RPMI8226 (cell line): ENCODE results near the gene RNF168.
"Not testable (repeated sequence)": the region's sequence is repeated elsewhere in the genome, so short reads cannot be mapped to it uniquely, and the experiment has no call there.

ENCODE experiments used
- DNase-seq: peaks from one replicate; pipeline ENCODE4 v3.0.0-alpha.2; 2015

RNF168 gene

DNA sequence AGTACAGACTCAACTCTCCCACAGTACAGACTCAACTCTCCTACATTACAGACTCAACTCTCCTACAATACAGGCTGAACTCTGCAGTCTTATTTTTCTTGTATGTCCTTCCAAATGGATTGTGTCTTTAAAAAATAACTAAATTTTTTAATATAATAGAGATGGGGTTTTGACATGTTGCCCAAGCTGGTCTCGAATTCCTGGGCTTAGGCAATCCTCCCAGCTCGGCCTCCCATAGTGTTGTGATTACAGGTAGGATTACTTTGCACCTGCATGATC lies 40.2 kb downstream of the RNF168 start:
- no peak for DNase-seq

DNA sequence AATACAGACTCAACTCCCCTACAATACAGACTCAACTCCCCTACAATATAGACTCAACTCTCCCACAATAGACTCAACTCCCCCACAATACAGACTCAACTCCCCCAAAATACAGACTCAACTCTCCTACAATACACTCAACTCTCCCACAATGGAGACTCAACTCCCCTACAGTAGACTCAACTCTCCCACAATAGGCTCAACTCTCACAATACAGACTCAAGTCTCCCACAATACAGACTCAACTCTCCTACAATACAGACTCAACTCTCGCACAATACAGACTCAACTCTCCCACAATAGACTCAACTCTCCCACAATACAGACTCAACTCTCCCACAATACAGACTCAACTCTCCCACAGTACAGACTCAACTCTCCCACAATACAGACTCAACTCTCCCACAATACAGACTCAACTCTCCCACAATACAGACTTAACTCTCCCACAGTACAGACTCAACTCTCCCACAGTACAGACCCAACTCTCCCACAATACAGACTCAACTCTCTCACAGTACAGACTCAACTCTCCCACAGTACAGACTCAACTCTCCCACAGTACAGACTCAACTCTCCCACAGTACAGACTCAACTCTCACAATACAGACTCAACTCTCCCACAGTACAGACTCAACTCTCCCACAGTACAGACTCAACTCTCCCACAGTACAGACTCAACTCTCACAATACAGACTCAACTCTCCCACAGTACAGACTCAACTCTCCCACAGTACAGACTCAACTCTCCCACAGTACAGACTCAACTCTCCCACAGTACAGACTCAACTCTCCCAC lies 40.7 kb downstream of the RNF168 start:
- not testable (repeated sequence) for DNase-seq

DNA sequence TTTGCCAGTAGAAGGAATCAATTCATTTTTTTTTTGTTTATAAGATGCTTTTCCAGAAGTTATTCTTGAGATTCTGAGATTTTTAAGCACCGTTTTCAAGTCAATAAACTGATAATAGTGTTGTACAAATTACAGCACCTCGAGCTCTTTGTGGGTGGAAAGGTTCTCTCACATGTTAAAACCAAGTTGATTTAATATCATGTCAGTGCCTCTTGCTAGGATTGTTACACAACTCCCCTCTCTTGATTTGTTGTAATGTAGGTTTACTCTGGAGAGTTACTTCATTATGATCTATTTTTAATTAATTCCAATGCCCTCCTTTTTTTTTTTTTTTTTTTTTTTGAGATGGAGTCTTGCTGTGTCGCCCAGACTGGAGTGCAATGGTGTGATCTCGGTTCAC lies 45.5 kb downstream of the RNF168 start:
- DNase-seq: no peak

DNA sequence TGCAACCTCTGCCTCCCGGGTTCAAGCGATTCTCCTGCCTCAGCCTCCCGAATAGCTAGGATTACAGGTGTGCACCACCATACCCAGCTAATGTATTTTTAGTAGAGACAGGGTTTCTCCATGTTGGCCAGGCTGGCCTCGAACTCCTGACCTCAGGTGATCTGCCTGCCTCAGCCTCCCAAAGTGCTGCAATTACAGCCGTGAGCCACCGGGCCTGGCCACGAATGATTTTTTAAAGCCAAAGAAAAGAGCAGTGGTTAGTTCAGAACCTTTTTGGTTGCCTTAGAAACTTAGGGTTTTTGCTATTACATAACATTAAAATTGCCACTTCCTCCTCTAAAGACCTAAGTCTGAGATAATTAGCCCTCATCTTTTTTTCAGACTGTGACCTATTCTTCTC lies 46.1 kb downstream of the RNF168 start:
- DNase-seq: not testable (repeated sequence)

DNA sequence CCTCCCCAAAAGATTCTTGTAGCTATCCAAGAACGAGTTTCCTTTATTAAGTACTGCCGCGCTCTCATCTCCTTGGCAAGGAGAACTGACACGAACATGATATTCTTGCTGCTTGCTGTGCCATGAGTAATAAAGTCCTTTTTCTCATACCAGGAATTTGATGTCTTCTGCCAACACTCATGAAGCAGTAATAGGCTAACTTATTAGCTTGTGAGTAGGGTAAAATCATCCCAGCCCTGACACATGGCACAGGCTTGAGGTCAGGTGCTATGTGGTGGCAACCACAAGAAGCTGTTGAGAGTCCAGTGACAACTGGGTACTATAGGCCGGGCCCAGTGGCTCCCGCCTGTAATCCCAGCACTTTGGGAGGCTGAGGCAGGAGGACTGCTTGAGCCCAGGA lies 48.6 kb downstream of the RNF168 start:
- DNase-seq: no peak

DNA sequence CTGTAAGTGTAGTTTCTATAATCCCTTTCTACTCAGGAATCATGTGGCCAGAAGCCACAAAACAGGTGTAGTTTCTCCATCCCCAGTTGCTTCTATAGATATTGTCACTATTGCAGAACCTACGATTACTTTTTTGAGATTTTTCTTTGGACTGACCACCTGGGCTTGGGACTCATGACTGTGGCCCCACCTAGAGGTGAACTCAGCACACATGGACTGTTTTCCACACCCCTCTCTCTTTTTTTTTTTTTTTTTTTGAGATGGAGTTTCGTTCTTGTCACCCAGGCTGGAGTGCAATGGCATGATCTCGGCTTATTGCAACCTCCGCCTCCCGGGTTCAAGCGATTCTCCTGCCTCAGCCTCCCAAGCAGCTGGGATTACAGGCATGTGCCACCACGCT lies 58.2 kb downstream of the RNF168 start:
- not testable (repeated sequence) for DNase-seq

DNA sequence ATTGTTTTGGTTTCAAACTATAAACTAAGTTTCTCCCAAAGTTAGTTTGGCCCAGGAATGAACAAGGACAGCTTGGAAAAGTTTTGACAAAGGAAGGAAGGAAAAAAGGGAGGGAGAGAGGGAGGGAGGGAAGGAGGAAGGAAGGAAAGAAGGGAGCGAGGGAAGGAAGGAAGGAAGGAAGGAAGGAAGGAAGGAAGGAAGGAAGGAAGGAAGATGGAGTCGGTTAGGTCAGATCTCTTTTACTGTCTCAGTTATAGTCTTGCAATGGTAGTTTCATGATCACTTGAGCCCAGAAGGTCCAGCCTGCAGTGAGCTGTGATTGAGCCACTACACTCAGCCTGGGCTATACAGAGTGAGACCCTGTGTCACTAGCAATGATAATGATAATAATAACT lies 59.1 kb downstream of the RNF168 start:
- DNase-seq: no peak

DNA sequence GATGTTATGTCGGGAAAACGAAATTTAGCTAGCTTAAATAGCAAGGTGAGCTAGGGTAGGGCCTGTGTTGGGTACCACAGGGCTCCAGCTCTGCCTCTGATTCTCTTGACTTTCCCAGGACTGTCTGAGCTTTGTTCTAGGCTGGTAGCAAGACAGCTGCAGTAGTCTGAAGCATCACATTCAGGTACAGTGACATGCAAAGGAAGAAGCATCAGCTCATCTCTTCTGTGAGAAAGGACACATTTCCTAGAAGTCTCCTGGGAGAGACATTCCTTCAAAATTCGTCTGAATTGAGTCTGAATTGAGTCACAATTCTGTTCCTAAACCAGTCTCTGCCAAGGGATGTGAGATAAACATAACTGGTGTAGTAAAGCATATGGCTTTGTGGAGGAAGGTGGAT lies 62.9 kb downstream of the RNF168 start:
- no peak for DNase-seq

DNA sequence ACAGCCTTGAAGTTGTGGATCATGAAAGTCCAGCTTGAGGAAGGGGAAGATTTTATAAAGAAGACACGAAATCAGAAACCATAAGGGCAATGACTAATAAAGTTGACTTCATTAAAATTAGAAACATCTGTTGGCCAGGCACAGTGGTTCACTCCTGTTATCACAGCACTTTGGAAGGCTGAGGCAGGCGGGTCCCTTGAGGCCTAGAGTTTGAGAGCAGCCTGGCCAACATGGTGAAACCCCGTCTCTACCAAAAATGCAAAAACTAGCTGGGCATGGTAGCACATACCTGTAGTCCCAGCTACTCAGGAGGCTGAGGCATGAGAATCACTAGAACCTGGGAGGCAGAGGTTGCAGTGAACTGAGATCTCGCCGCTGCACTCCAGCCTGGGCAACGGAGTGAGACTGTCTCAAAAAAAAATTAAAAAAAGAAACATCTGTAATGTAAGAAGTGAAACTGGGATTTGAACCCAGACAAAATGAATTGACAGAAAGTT lies 63.5 kb downstream of the RNF168 start:
- DNase-seq: no peak

DNA sequence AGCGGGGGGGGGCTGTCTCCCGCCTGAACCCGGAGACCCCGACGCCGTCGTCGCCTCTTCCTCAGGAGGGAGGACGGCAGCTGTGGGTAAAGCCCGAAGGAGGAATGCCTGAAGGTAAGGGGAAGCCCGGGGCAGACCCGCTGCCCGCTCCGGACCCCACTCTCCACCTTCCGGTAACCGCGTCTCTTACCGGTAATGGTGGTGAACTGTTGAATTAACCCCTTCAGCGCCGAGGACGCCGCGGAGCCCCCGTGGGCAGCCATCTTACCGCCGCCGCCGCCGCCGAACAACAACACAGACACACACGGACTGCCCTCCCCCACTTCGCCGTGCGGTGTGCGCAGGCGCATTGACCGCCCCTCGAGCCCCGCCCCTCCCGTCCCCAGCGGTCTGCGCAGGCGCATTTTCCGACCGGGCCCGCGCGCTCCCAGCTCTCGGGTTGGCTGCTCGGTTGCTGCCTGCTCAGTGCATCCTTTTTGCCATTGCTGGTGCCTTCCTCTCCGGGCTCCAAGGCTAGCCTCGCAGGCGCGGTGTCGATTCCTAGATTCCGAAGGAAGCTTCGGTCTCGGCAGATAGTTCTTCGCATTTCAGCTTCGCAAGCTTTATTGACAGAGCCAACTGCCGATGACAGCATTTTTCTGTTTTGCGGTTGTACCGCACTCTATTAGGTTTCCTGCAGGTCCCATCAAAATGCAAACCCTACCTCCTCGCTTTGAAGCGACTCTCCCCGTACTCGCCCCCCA lies 71.3 kb downstream of the RNF168 start, which contains the start of gene UBXN7:
UBXN7 (minus strand) TSS at position 291 of the 743 bp plus-strand sequence; CDS start at position 263, 28 bp downstream.
- peak; percentile 96 for DNase-seq

DNA sequence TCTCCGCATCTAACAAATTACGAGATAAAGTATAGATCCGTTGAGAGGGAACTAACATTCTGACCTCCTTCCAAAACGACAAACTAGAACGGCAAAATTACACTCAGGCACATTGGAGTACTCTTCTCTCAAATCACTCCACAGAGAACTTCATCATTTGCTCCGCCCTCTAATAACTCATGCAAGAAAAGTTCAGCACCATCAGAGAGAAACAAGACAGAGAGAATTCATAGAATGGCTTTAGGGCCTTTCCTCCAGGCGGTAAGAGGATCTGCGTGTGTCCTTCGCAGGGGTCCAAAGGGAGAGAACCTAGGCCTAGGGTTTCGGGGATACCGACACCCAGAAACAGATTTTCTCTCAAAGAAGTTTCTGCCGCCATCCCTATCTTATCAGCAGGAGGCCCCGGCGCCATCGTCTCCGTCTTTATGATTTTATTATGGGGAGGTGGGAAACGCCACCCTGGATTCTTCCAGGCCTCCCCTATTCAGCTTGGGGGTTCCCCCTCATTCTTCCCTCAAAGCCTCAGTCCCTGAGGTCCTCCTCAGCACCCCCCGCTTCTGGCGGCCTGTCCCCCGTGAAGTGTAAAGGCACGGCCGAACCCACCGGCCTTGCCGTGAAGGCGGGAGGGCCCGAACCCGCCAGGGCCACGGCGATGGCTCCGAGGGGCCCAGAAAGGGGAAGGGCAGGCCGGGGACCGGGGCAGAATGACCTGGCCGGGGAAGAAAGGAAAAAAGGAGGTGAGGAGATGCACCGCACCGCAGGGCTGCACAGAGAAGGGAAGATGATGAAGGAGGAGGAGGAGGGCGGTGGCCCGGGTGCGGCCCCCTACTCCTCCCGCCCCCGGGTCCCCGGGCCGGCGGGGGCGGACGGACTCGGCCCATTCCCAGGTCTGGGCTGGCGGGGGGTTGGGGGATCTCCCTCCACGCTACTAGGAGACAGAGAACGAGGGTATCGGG lies 72.1 kb downstream of the RNF168 start:
- DNase-seq: peak; percentile 54

DNA sequence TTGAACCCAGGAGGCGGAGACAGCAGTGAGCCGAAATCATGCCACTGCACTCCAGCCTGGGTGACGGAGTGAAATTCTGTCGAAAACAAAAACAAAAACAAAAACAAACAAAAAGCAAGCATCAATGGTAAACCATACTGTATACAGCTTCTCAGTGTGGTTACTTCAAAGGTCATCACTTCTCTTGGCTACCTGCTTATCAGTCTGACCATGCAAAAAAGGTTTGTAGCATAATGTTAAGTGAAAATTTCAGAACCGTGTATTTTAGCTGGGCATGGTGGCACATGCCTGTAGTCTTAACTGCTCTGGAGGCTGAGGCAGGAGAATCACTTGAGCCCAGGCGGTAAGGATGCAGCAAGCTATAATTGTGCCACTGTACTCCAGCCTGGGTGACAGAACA lies 75.5 kb downstream of the RNF168 start:
- DNase-seq: no peak

DNA sequence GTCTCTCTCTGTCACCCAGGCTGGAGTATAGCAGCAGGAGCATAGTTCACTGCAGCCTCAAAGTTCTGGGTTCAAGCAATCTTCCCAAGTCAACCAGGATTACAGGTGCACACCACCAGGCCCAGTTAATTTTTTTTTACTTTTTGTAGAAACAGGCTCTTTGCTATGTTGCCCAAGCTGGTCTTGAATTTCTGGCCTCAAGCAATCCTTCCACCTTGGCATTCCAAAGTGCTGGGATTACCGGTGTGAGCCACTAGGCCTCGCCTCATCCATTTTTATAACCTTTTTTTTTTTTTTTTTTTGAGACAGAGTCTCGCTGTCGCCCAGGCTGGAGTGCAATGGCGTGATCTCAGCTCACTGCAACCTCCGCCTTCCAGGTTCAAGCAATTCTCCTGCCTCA lies 79.1 kb downstream of the RNF168 start:
- DNase-seq: not testable (repeated sequence)

DNA sequence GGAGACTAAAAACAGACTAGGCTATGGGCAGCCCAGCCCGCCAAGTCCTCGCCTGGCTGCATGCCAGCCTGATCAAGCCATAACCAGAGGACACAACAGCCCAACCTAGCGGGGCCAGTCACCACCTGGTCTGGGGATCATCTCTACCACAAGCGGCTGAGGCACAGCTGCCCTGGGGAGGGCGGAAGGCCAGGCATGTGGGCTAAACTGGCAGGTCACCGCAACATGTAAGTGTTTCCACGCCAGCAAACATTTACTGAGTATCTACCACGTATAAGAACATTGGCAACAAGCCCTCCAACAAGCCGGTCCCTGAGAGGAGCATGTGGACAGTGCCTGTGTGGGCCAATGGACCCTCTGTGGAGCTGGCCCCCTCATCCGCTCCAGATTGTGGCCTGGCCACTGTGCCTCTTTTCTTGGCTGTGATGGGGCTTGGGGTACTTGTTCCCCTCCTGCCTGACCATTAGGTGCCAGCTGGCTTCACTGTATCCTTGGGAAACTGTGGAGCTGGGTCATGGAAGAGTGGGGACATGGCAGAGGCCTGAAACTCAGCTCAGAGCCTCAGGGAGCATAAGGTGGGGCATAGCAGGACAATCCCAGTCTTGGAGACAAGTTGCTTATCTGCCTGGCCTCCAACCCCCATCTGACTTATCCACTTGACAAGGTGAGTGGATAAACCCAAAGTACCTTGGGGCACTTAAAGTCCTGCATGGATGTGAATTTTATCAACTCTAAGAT lies 80.4 kb downstream of the RNF168 start:
- DNase-seq: peak; percentile 94

DNA sequence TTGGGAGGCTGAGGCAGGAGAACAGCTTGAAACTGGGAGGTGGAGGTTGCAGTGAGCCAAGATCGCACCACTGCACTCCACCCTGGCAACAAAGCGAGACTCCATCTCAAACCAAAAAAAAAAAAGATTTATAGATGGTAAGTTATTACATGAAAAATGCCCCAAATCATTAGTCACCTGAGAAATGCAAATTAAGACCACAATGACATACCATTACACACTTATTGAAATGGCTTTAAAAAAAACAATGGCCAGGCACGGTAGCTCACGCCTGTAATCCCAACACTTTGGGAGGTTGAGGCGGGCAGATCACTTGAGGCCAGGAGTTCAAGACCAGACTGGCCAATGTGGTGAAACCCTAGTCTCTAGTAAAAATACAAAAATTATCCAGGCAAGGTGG lies 81.9 kb downstream of the RNF168 start:
- not testable (repeated sequence) for DNase-seq

DNA sequence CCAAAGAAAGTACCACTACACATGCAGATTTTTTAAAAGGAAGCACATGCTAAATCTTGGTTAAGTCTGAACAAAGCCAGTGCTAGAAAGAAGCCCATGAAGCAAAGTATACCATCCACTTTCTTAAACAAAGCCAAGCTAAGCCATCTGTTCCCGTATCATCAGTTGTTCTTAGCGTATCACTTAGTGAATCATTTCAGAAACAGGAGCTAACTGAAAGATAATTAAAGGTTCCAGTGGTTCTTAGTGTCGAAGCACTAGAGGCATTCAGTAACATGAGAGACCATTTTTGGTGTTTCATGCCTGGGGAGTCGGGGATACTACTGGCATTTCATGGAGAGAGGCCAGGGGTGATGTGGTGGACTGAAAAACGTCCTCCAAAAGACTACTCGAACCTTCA lies 84.2 kb downstream of the RNF168 start:
- no peak for DNase-seq
